ENCODE data around the gene TMEM50B.
"Not testable (repeated sequence)": the region's sequence is repeated elsewhere in the genome, so short reads cannot be mapped to it uniquely, and the experiment has no call there.

The TMEM50B gene

DNA sequence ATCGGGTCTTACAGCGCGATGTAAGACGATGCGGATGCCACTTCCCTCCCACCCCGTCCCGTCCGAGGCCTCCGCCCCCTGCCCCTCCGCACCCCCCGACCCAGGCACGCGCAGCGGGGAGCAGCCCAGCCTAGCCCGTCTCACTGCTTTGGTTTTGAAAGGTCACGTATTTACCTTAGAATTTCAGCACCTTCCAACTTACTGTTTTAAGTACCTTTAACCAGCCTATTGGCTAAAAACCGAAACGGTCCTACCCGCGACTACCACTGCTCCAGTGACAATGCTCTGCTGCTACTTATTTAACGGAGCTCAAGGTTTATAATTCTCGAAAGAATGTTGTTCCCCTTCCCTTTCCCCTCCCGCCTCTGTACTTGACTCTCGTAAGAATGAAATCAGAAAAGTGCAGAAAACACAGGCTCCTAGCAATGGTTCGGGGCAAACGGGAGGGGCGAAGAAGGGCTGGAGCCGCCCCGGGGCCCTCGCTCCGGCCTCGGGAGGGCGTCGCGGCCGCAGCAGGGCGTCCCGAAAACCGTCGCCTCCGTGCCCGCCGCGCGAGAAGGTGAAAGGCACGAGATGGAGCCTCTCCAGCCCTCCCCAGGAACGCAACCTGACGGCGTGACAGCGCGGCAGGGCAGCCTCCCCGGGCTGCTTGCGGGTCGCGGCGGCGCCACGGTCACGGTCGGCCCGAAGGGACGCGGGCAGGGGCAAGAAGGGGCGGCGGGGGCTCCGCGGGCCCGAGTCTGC is 667 bp downstream of the TMEM50B start:
- Histone ChIP-seq H3K27ac (peak overlapping the region; percentile 88), H3K9me3 (no peaks in the 10 kb centered on the region), H3K4me2 (peak overlapping the region; percentile 90), H3K36me3 (peaks cover 5% of the 10 kb centered on the region; the same call in 1 of the 2 replicates), H3K4me1 (peaks cover 15% of the 10 kb centered on the region), H3K9ac (peak overlapping the region; percentile 91), H3K4me3 (peak overlapping the region; percentile 92), H3K27me3 (no peaks in the 10 kb centered on the region), H4K20me1 (peaks cover 6% of the 10 kb centered on the region; the same call in 1 of the 2 replicates)
- TF ChIP-seq Cebpa-rat (IDR thresholded peaks at IDR 0.05) = no peak

DNA sequence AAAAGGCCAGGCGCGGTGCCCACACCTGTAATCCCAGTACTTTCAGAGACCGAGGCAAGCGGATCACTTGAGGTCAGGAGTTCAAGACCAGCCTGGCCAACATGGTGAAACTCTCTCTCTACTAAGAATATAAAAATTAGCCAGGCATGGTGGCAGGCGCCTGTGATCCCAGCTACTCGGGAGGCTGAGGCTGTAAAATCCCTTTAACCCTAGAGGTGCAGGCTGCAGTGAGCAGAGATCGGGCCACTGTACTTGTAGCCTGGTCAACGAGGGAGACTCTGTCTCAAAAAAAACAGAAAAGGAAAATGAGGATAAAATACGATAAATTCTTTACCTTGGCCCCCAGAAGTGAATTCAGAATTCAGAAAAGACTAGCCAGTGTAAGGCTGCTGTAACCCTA is 1.6 kb downstream of the TMEM50B start:
- peaks cover 14% of the 10 kb centered on the region; the same call in 1 of the 2 replicates for H3K36me3 ChIP-seq
- H3K9me3 ChIP-seq = peaks cover 8% of the 10 kb centered on the region
- H4K20me1 ChIP-seq = peaks cover 6% of the 10 kb centered on the region; the same call in 1 of the 2 replicates
- peak overlapping the region; percentile 90 for H3K4me2 ChIP-seq
- H3K4me3 ChIP-seq = peak overlapping the region; percentile 92
- peaks cover 15% of the 10 kb centered on the region for H3K4me1 ChIP-seq
- H3K27ac ChIP-seq = no peak overlapping the region
- H3K27me3 ChIP-seq = no peaks in the 10 kb centered on the region
- no peak for TF ChIP-seq Cebpa-rat (IDR thresholded peaks at IDR 0.05)
- H3K9ac ChIP-seq = peak overlapping the region; percentile 91

- H3K27me3 ChIP-seq = no peaks in the 10 kb centered on the region
- no peak for TF ChIP-seq Cebpa-rat (IDR thresholded peaks at IDR 0.05)
- peaks cover 15% of the 10 kb centered on the region for H3K4me1 ChIP-seq
- H3K9ac ChIP-seq = no peak overlapping the region
- peaks cover 18% of the 10 kb centered on the region; the same call in 1 of the 2 replicates for H3K36me3 ChIP-seq
- peaks cover 14% of the 10 kb centered on the region for H3K9me3 ChIP-seq
- H4K20me1 ChIP-seq = peaks cover 6% of the 10 kb centered on the region; the same call in 1 of the 2 replicates
- no peak overlapping the region for H3K4me3 ChIP-seq
- H3K4me2 ChIP-seq = no peak overlapping the region
- no peak overlapping the region for H3K27ac ChIP-seq
These were observed 2.7 kb downstream of the TMEM50B start for GRCh38 chr21:33477066-33477465.

DNA sequence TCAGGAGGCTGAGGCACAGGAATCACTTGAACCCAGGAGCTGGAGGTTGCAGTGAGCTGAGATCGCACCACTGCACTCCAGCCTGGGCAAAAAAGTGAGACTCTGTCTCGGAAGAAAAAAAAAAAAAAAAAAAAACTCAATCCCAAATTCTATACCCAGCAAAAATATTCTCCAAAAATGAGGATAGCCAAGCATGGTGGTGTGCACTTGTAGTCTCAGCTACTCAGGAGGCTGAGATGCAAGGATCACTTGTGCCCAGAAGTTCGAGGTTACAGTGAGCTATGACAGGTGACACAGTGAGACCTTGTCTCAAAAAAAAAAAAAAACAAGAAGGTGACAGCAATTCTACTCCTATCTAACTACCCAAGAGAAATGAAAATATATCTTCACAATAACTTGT is 6.4 kb downstream of the TMEM50B start:
- no peak for TF ChIP-seq Cebpa-rat (IDR thresholded peaks at IDR 0.05)

DNA sequence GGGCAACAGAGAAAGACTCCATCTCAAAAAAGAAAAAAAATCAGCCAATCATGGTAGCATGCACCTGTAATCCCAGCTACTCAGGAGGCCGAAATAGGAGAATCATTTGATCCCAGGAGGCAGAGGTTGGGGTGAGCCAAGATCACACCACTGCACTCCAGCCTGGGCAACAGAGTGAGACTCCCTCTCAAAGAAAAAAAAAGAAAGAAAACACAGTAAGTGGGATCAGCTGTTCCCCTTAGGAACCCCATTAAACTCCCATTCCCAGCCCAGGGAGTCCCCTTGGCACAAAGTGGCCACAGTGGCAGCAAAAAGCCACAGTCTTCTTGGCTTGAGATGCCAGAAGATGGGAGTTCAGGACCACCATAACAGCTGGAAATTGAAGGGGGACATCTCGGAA is 9.1 kb downstream of the TMEM50B start:
- Histone ChIP-seq H3K4me3 (no peak overlapping the region), H3K4me2 (no peak overlapping the region), H4K20me1 (no peaks in the 10 kb centered on the region), H3K9me3 (peaks cover 14% of the 10 kb centered on the region), H3K27me3 (no peaks in the 10 kb centered on the region), H3K4me1 (no peaks in the 10 kb centered on the region), H3K9ac (no peak overlapping the region), H3K36me3 (peaks cover 23% of the 10 kb centered on the region), H3K27ac (no peak overlapping the region)
- TF ChIP-seq Cebpa-rat (IDR thresholded peaks at IDR 0.05) = no peak

More for the DNA sequence above, 6.4 kb downstream of the TMEM50B start:
- Histone ChIP-seq H3K36me3 (peaks cover 18% of the 10 kb centered on the region; the same call in 1 of the 2 replicates), H3K27ac (no peak overlapping the region), H3K4me1 (peaks cover 6% of the 10 kb centered on the region), H3K4me2 (no peak overlapping the region), H3K4me3 (no peak overlapping the region), H3K9ac (no peak overlapping the region), H4K20me1 (peaks cover 3% of the 10 kb centered on the region; the same call in 1 of the 2 replicates), H3K27me3 (no peaks in the 10 kb centered on the region), H3K9me3 (peaks cover 14% of the 10 kb centered on the region)

DNA sequence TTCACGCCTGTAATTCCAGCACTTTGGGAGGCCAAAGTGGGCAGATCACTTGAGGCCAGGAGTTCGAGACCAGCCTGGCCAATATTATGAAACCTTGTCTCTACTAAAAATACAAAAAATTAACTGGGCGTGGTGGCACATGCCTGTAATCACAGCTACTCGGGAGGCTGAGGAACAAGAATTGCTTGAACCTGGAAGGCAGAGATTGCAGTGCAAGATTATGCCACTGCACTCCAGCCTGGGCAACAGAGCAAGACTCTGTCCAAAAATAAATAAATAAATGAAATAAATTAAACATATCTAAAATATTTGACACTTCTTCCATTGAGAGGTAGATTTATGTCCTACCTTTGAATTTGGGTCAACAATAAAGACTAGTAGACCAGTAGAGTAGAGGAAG is 10.6 kb downstream of the TMEM50B start:
- H3K9ac ChIP-seq, H4K20me1 ChIP-seq, H3K4me3 ChIP-seq, H3K4me1 ChIP-seq, H3K27ac ChIP-seq, H3K27me3 ChIP-seq, H3K4me2 ChIP-seq: not testable (repeated sequence)
- H3K9me3 ChIP-seq = peaks cover 14% of the 10 kb centered on the region
- H3K36me3 ChIP-seq = peaks cover 19% of the 10 kb centered on the region

DNA sequence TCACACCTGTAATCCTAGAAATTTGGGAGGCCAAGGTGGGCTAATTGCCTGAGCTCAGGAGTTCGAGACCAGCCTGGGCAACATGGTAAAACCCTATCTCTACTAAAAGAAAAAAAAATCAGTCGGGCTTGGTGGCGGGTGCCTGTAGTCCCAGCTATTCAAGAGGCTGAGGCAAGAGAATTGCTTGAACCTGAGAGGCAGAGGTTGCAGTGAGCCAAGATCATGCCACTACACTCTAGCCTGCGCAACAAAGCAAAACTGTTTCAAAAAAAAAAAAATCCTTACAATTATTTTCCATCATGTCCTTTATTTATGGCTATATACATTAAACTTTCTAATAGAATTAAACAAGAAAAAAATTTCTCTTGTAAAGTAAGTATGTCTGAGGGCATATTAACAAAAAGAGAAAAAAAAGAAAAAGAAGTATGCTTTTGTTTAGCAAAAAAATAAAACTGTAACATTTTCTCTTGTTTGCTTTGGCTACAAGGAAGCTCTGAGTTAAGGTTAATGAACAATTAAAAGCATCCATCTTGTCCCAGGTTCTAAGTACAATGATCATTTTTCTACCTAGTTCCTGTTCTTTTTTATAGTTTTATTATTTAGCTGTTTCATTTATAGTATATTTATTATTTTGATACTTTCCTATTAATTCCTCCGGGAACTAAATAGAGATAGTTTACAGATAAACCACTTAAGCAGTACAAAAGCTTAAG is 18.1 kb downstream of the TMEM50B start:
- no peaks in the 10 kb centered on the region for H3K9me3 ChIP-seq
- H3K4me1 ChIP-seq = no peaks in the 10 kb centered on the region
- H3K4me2 ChIP-seq = no peak overlapping the region
- no peak overlapping the region for H3K27ac ChIP-seq
- H4K20me1 ChIP-seq = no peaks in the 10 kb centered on the region
- H3K36me3 ChIP-seq = peaks cover 27% of the 10 kb centered on the region
- TF ChIP-seq Cebpa-rat (IDR thresholded peaks at IDR 0.05) = no peak
- no peaks in the 10 kb centered on the region for H3K27me3 ChIP-seq
- no peak overlapping the region for H3K9ac ChIP-seq
- no peak overlapping the region for H3K4me3 ChIP-seq

DNA sequence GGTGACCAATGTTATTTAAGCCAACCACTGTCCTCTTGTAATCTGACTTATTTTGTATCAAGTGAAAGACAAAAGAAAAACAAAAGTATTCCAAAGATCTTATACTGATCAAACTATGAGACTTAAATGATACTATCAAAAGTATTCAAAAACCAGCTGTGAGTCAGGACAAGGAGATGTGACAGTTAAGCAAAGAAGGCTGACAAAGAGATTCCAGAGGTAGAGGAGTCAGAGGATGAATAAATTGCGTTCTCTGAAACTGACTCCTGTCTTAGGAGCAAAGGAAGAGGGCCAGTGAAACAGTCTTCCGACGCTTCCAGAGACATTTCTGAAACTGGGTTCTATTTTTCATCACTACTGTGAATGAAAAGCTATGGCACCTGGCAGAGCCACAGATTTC is 20.9 kb downstream of the TMEM50B start:
- peaks cover 49% of the 10 kb centered on the region for H3K36me3 ChIP-seq
- H3K9me3 ChIP-seq = no peaks in the 10 kb centered on the region
- no peak for TF ChIP-seq Cebpa-rat (IDR thresholded peaks at IDR 0.05)
- no peak overlapping the region for H3K4me2 ChIP-seq
- no peaks in the 10 kb centered on the region for H4K20me1 ChIP-seq
- no peak overlapping the region for H3K27ac ChIP-seq
- H3K9ac ChIP-seq = no peak overlapping the region
- H3K4me1 ChIP-seq = no peaks in the 10 kb centered on the region
- no peak overlapping the region for H3K4me3 ChIP-seq
- no peaks in the 10 kb centered on the region for H3K27me3 ChIP-seq

- H4K20me1 ChIP-seq = no peaks in the 10 kb centered on the region
- no peaks in the 10 kb centered on the region for H3K4me1 ChIP-seq
- no peak overlapping the region for H3K4me3 ChIP-seq
- TF ChIP-seq Cebpa-rat (IDR thresholded peaks at IDR 0.05) = no peak
- H3K27ac ChIP-seq = no peak overlapping the region
- H3K9me3 ChIP-seq = no peaks in the 10 kb centered on the region
- H3K9ac ChIP-seq = no peak overlapping the region
- no peak overlapping the region for H3K4me2 ChIP-seq
- H3K27me3 ChIP-seq = no peaks in the 10 kb centered on the region
- peaks cover 37% of the 10 kb centered on the region for H3K36me3 ChIP-seq
These were observed 23.9 kb downstream of the TMEM50B start for GRCh38 chr21:33455686-33456446.

Data from BLaER1 (cell line).